ENCODE results near the gene ARL1. TPM values are rescaled to one million over a fixed set of nuclear protein-coding genes. Genes with fewer than 3 reads are reported as not detected.

ARL1 gene
- total RNA-seq, 6 donors from 2014 or later: 13.6 to 84.1 (median 61.2) TPM

- ATAC-seq (ENCODE audit: low FRiP score in 2 of 2): no peak
- peaks cover 18 to 96% (median 54%) of the 10 kb centered on the region in 4 donors for H3K36me3 ChIP-seq
- TF ChIP-seq, protein P1, sequence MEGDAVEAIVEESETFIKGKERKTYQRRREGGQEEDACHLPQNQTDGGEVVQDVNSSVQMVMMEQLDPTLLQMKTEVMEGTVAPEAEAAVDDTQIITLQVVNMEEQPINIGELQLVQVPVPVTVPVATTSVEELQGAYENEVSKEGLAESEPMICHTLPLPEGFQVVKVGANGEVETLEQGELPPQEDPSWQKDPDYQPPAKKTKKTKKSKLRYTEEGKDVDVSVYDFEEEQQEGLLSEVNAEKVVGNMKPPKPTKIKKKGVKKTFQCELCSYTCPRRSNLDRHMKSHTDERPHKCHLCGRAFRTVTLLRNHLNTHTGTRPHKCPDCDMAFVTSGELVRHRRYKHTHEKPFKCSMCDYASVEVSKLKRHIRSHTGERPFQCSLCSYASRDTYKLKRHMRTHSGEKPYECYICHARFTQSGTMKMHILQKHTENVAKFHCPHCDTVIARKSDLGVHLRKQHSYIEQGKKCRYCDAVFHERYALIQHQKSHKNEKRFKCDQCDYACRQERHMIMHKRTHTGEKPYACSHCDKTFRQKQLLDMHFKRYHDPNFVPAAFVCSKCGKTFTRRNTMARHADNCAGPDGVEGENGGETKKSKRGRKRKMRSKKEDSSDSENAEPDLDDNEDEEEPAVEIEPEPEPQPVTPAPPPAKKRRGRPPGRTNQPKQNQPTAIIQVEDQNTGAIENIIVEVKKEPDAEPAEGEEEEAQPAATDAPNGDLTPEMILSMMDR (IDR thresholded peaks at IDR 0.05): no peak
- TF ChIP-seq POLR2A (IDR thresholded peaks at IDR 0.05): no peak
- TF ChIP-seq POLR2AphosphoS5 (IDR thresholded peaks at IDR 0.05): no peak
- TF ChIP-seq EP300 (IDR thresholded peaks at IDR 0.05): no peak
Measured at GRCh38 chr12:101368016-101368415, 39.6 kb downstream of the ARL1 start.

DNA sequence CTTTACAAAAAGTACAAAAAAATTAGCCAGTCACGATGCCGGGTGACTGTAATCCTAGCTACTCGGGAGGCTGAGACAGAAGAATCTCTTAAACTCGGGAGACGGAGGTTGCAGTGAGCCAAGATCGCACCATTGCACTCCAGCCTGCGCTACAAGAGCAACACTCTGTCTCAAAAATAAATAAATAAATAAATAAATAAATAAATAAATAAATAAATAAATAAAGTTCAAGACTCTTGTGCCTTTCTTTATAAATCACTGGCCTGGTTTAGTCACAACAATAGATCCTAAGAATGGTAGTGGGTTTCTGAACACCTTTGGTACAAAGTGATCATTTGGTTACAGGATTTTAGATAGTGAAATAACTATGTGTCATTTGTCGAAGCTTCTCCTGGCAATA is 46.1 kb downstream of the ARL1 start:
- H3K4me1 ChIP-seq: no peaks in the 10 kb centered on the region
- no peaks in the 10 kb centered on the region for H3K9me3 ChIP-seq
- ATAC-seq (ENCODE audit: low FRiP score in 2 of 2) (no peak), DNase-seq (no peak)
- H3K36me3 ChIP-seq: peaks cover 26 to 92% (median 34%) of the 10 kb centered on the region in 4 donors
- H3K27ac ChIP-seq: no peak overlapping the region
- no peak overlapping the region for H3K4me3 ChIP-seq
- 86 to 94% methylated on average over 8 of the region's 8 CpGs for WGBS, 2 donors
- no peak for TF ChIP-seq EP300 (IDR thresholded peaks at IDR 0.05)
- TF ChIP-seq, protein P1 (IDR thresholded peaks at IDR 0.05): no peak
- H3K27me3 ChIP-seq: no peaks in the 10 kb centered on the region

More at GRCh38 chr12:101368016-101368415, 39.6 kb downstream of the ARL1 start:
- Histone ChIP-seq H3K4me1 (no peaks in the 10 kb centered on the region), H3K4me3 (no peak overlapping the region), H3K9me3 (no peaks in the 10 kb centered on the region), H3K27ac (no peak overlapping the region), H3K27me3 (no peaks in the 10 kb centered on the region)
- no peak for DNase-seq
- 96% methylated on average over 6 of the region's 6 CpGs for WGBS, 2 donors

GRCh38 chr12:101356794-101357193 is 50.8 kb downstream of the ARL1 start:
- no peaks in the 10 kb centered on the region for H3K9me3 ChIP-seq
- TF ChIP-seq, protein P1 (IDR thresholded peaks at IDR 0.05): no peak
- TF ChIP-seq EP300 (IDR thresholded peaks at IDR 0.05) (no peak), POLR2A (IDR thresholded peaks at IDR 0.05) (no peak), POLR2AphosphoS5 (IDR thresholded peaks at IDR 0.05) (no peak)
- no peaks in the 10 kb centered on the region for H3K4me1 ChIP-seq
- whole genome bisulfite sequencing, 2 donors: 78 to 84% methylated on average over 5 of the region's 5 CpGs
- peaks cover 14 to 82% (median 25%) of the 10 kb centered on the region in 4 donors for H3K36me3 ChIP-seq
- no peak for ATAC-seq (ENCODE audit: low FRiP score in 2 of 2)
- no peaks in the 10 kb centered on the region for H3K27me3 ChIP-seq
- DNase-seq: no peak
- H3K4me3 ChIP-seq: no peak overlapping the region
- H3K27ac ChIP-seq: no peak overlapping the region

DNA sequence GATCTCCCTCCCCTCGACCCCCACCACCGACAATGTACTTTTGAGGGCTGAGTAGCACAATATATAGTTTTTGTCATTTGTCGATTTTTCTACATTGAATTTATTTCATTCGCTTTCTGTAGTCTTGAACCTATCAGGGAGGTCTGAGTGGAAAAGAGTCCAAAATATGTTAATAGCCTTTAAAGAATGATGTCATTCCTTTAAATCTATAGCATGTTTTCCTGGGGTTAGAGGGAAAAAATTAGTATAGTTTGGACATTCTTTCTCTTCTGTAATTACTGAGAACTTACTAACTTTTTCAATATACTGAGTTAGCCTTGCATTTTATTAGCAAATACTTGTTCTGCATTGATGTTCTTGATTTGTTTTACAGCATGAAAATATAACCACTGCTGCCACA is 55.9 kb downstream of the ARL1 start:
- Histone ChIP-seq H3K9me3 (no peaks in the 10 kb centered on the region), H3K36me3 (peaks cover 6 to 82% (median 44%) of the 10 kb centered on the region in 4 donors), H3K27ac (no peak overlapping the region), H3K4me3 (no peak overlapping the region), H3K27me3 (no peaks in the 10 kb centered on the region), H3K4me1 (no peaks in the 10 kb centered on the region)
- DNase-seq: no peak
- ATAC-seq (ENCODE audit: low FRiP score in 2 of 2): no peak
- 99 to 100% methylated on average over 4 of the region's 4 CpGs for WGBS, 2 donors
- no peak for TF ChIP-seq POLR2AphosphoS5 (IDR thresholded peaks at IDR 0.05)
- TF ChIP-seq, protein P1 (IDR thresholded peaks at IDR 0.05): no peak
- TF ChIP-seq EP300 (IDR thresholded peaks at IDR 0.05): no peak
- TF ChIP-seq POLR2A (IDR thresholded peaks at IDR 0.05): no peak

- DNase-seq: no peak
- no peak for ATAC-seq (ENCODE audit: low FRiP score in 2 of 2)
- no peak overlapping the region for H3K27ac ChIP-seq
- H3K36me3 ChIP-seq: peaks cover 21 to 97% (median 62%) of the 10 kb centered on the region in 4 donors
- no peaks in the 10 kb centered on the region for H3K27me3 ChIP-seq
- H3K4me3 ChIP-seq: no peak overlapping the region
- no peaks in the 10 kb centered on the region for H3K4me1 ChIP-seq
- TF ChIP-seq POLR2AphosphoS5 (IDR thresholded peaks at IDR 0.05) (no peak), EP300 (IDR thresholded peaks at IDR 0.05) (no peak), POLR2A (IDR thresholded peaks at IDR 0.05) (no peak)
- TF ChIP-seq, protein P1 (IDR thresholded peaks at IDR 0.05): no peak
- H3K9me3 ChIP-seq: no peaks in the 10 kb centered on the region
- WGBS, 2 donors: 92 to 97% methylated on average over 3 of the region's 3 CpGs
Measured at GRCh38 chr12:101343893-101344292, 63.7 kb downstream of the ARL1 start.

All from upper lobe of left lung (tissue), 6 donors.